Measurements from ENCODE around the gene CDK11A. TPM values are rescaled to one million over a fixed set of nuclear protein-coding genes. Genes with fewer than 3 reads are reported as not detected.
"Not testable (repeated sequence)": the region's sequence is repeated elsewhere in the genome, so short reads cannot be mapped to it uniquely, and the experiment has no call there.

The CDK11A gene
- total and polyA plus RNA-seq, 12 donors, result 11.6 to 88.3 (median 15.3) TPM

DNA sequence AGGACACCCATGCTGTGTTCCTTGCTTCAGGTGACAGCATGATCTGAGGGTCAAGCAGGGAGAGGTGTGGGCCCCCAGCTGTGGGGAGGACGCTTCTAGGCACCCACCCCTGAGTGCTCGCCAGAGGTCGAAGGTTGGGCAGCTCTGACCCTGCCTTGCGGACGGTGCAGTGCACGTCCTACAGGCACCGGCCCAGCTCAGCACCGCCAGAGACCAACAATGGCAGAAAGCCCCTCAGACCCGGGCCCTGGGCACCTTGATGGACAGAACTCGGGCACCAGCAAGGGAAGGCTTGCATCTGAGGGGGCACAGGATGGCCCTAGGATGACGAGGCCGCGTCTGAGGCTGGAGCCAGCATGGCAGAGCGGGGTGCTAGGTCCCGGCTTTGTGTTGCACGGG, 29.4 kb upstream of the CDK11A start:
- H3K9me3 ChIP-seq, result no peaks in the 10 kb centered on the region
- no peaks in the 10 kb centered on the region for H3K27me3 ChIP-seq
- 93 to 94% methylated on average over 16 of the region's 16 CpGs for WGBS, 2 donors
- peak in 1 of 8 donors; percentile 9 for ATAC-seq
- DNase-seq, result no peak
- H3K27ac ChIP-seq, result no peak overlapping the region
- H3K4me1 ChIP-seq, result peaks cover 0 to 9% (median 3%) of the 10 kb centered on the region in 9 donors
- TF ChIP-seq, protein P1, sequence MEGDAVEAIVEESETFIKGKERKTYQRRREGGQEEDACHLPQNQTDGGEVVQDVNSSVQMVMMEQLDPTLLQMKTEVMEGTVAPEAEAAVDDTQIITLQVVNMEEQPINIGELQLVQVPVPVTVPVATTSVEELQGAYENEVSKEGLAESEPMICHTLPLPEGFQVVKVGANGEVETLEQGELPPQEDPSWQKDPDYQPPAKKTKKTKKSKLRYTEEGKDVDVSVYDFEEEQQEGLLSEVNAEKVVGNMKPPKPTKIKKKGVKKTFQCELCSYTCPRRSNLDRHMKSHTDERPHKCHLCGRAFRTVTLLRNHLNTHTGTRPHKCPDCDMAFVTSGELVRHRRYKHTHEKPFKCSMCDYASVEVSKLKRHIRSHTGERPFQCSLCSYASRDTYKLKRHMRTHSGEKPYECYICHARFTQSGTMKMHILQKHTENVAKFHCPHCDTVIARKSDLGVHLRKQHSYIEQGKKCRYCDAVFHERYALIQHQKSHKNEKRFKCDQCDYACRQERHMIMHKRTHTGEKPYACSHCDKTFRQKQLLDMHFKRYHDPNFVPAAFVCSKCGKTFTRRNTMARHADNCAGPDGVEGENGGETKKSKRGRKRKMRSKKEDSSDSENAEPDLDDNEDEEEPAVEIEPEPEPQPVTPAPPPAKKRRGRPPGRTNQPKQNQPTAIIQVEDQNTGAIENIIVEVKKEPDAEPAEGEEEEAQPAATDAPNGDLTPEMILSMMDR (IDR thresholded peaks at IDR 0.05), result no peak
- intact Hi-C loops (cut with DNase I), result no loop called here
- peaks cover 6 to 67% (median 41%) of the 10 kb centered on the region in 9 donors for H3K36me3 ChIP-seq
- H3K4me3 ChIP-seq, result no peak overlapping the region

DNA sequence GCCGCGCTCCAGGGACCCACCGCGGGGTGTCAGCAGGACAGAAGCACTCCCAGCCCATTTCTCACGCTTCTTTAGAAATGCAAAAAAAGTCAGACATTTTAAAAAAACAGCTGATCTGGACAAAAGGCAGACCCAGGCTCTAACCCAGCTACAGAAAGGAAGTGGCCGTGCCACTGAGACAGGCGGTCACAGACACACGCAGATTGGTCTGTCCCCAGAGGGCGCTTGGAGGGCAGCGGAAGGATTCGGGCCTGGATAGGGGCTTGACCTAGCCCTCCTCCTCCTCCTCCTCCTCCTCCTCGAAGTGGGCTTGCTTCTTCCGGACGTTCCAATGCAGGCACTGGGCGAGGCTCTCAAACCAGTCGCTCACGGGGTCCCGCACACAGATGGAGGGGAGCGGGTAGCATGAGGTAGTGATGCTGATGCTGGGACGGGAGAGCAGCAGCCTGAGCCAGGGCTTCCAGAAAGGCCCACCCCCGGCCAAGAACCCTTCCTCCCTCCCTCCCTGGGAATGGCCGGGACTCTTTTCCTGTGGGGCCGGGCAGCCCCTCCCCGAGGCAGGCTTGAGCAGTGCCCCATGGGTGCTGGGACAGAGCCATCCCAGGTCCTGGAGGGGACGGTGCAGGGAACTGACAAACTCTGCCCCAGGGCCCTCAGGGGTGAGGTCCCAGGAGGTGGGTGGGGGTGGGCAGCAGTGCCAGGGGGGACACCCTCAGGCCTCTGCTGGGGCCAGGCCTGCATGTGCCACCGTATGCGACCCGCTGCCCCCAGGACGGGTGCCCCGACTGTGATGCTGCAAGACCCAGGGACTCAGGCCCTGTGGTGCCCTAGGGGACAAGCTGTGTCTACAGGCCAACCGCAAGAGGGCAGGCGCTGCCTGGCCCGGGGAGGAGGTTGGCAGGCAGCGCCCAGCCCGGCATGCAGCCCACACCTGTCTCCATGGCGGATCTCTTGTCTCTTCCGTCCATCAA, 28.8 kb upstream of the CDK11A start:
- ATAC-seq (peak in 3 of 8 donors; percentile 11 to 17 (median 16)), DNase-seq (no peak)
- Histone ChIP-seq H3K4me3 (no peak overlapping the region), H3K27me3 (no peaks in the 10 kb centered on the region), H3K36me3 (peaks cover 6 to 60% (median 41%) of the 10 kb centered on the region in 9 donors), H3K4me1 (peaks cover 0 to 2% (median 0%) of the 10 kb centered on the region in 9 donors), H3K9me3 (no peaks in the 10 kb centered on the region), H3K27ac (no peak overlapping the region)
- intact Hi-C loops (cut with DNase I), result no loop called here
- TF ChIP-seq, protein P1 (IDR thresholded peaks at IDR 0.05), result no peak
- 80 to 82% methylated on average over 37 of the region's 37 CpGs for WGBS, 2 donors

DNA sequence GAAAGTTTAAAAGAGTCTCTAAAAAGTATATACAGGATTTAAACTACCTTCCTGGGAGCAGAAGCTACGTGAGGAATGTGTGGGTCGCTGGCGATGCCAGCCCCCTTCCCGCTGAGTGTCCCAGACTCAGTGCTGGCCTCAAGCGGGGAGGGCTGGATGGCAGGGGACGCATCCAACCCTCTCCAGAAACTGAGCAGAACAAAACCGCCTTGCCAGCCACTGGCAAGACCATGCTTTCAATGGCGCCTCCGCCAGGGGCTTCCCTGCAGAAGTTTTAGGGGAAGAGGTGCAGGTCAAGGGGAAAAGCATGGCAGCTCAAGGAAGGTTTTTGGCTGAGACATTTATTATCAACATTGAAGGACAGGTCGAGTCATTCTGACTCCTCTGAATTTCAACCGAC, 28.0 kb upstream of the CDK11A start:
- Histone ChIP-seq H3K27ac (no peak overlapping the region), H3K27me3 (no peaks in the 10 kb centered on the region), H3K36me3 (peaks cover 6 to 52% (median 41%) of the 10 kb centered on the region in 9 donors), H3K9me3 (no peaks in the 10 kb centered on the region), H3K4me3 (no peak overlapping the region), H3K4me1 (no peaks in the 10 kb centered on the region)
- 90 to 91% methylated on average over 11 of the region's 11 CpGs for WGBS, 2 donors
- TF ChIP-seq, protein P1 (IDR thresholded peaks at IDR 0.05), result no peak
- intact Hi-C loops (cut with DNase I), result no loop called here
- no peak for DNase-seq
- ATAC-seq, result no peak

DNA sequence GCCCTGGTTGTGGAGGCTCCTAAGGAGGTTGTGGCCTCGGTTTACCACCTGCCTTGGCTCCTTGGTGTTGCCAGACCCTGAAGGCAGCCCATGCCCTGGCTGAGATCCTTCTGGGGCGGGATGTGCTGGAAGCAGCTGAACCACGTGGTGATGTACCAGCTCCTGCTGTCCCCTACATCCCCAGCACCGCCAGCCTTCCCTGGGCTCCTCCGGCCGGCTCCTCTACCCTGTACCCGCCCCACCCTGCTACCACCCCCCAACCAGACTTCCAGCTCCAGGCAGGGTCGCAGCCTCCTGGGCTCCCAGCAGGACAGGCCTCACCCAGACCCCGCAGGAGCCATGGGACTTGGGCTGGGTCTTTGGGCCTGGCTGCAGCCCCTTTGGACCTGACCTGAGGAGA, 25.8 kb upstream of the CDK11A start:
- H3K27ac ChIP-seq; DNase-seq; ATAC-seq; H3K27me3 ChIP-seq; H3K9me3 ChIP-seq; H3K4me1 ChIP-seq; H3K4me3 ChIP-seq; intact Hi-C loops (cut with DNase I): not testable (repeated sequence)
- peaks cover 0 to 30% (median 20%) of the 10 kb centered on the region in 9 donors for H3K36me3 ChIP-seq
- WGBS, 2 donors, result 83 to 90% methylated on average over 7 to 8 of the region's 9 CpGs

Data from heart right ventricle (tissue), 16 donors.